Vagina (tissue), 2 donors: ENCODE measurements around the gene FGFR3.

Experiments used
- CTCF ChIP-seq, 3 experiments: fragments of 450-650 bp in 2 of 3; fragments of 200-600 bp in 1 of 3; sonication (generic) in 1 of 3; IDR thresholded peaks; one replicate each; pipeline ENCODE4 v1.5.1; 2017 to 2019; ENCODE audit warnings: antibody characterized with exemption in 3 of 3, mild to moderate bottlenecking in 2 of 3, moderate library complexity in 2 of 3
- POLR2A ChIP-seq, 2 donors: fragments of 450-650 bp; IDR thresholded peaks; one replicate each; pipeline ENCODE4 v1.6.1; 2017; ENCODE audit warnings: antibody characterized with exemption in 2 of 2, mild to moderate bottlenecking in 2 of 2, moderate library complexity in 2 of 2
- POLR2AphosphoS5 ChIP-seq, 2 donors: sonication (generic); formaldehyde crosslinking; IDR thresholded peaks; one replicate each; pipeline ENCODE4 v1.9.0; 2017; ENCODE audit warnings: antibody characterized with exemption in 2 of 2, mild to moderate bottlenecking in 2 of 2, low read depth in 1 of 2; ENCODE audit not compliant: insufficient read depth in 1 of 2

- TF ChIP-seq CTCF (IDR thresholded peaks at IDR 0.05) (no peak), POLR2AphosphoS5 (IDR thresholded peaks at IDR 0.05; ENCODE audit: insufficient read depth in 1 of 2, low read depth in 1 of 2) (no peak), POLR2A (IDR thresholded peaks at IDR 0.05) (no peak)
Measured at GRCh38 chr4:1804638-1805492, 11.8 kb downstream of the FGFR3 start.
